ENCODE data around the gene KRTAP4-5. TPM values are rescaled to one million over a fixed set of nuclear protein-coding genes. Genes with fewer than 3 reads are reported as not detected.
"Not testable (repeated sequence)": the region's sequence is repeated elsewhere in the genome, so short reads cannot be mapped to it uniquely, and the experiment has no call there.

Gene KRTAP4-5
- total and polyA plus RNA-seq, 4 donors = not detected

DNA sequence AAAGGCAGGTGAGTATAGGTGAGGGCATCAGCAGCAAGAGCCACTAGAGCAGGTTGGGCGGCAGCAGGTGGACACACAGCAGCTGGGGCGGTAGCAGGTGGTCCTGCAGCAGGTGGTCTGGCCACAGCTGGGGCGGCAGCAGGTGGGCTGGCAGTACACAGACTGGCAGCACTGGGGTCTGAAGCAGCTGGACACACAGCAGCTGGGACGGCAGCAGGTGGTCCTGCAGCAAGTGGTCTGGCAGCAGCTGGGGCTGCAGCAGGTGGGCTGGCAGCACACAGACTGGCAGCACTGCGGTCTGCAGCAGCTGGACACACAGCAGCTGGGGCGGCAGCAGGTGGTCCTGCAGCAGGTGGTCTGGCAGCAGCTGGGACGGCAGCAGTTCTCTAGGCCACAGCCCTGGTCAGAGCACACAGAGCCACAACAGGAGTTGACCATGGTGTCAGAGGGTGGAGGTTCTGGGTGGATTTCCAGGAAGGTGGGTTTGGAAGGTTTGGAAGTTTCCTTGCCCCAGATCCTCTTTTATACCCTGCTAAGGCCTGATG lies 28.2 kb upstream of the KRTAP4-5 start, which contains the start of gene KRTAP4-2:
KRTAP4-2 (minus strand) TSS at position 495 of the 545 bp plus-strand sequence; CDS start at position 438, 57 bp downstream.
- DNase-seq (no peak), ATAC-seq (ENCODE audit: low FRiP score) (no peak)
- H3K4me1 ChIP-seq (ENCODE audit: control insufficient read depth in 1 of 2, insufficient read depth in 2 of 2, low read length in 2 of 2) = peaks cover 0 to 1% of the 10 kb centered on the region in 2 donors
- H3K4me3 ChIP-seq (ENCODE audit: low read length in 2 of 2) = no peak within 1 kb of the TSS
- H3K27me3 ChIP-seq (ENCODE audit: control insufficient read depth in 1 of 2, insufficient read depth in 2 of 2, low read length in 1 of 2) = no peaks in the 10 kb centered on the region
- intact Hi-C loops (cut with DNase I) = no loop called here
- H3K27ac ChIP-seq (ENCODE audit: low read depth in 1 of 2, low read length in 2 of 2) = no peak within 1 kb of the TSS
- 85 to 86% methylated on average over 7 of the region's 7 CpGs for WGBS, 2 donors
- no peaks in the 10 kb centered on the region for H3K36me3 ChIP-seq (ENCODE audit: control insufficient read depth in 1 of 2, insufficient read depth in 2 of 2, low read length in 1 of 2)
- peaks cover 1% of the 10 kb centered on the region for H3K9me3 ChIP-seq (ENCODE audit: control insufficient read depth, low read length)

DNA sequence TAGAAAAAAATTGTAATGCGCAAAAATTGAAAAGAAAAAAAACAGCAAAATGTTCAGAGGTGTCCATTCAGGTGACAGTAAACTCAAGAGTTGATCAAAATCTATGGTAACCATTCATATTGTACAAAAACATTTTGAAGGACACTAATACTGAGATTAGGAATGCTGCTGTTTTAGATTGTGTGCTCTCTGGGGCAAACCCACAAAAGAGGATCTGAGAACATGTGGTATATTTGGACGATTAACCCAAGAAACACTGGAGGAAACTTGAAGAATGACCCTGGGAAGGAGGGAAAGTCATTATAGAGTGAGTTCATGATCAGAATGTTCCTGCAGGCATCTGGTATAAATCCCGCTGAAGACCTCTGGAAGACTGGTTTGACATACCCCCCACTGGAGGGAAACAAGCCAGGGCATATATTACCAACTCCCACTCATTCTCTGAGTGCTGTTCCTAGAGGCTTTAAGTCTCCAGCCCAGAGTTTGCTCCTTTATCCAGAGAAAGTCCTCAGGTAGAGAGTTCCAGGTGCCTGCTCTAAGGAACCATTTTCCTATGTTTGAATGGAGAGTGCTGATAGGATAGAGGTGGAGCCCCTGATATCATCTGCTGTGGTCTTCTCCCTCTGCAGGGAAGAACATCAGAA lies 27.2 kb upstream of the KRTAP4-5 start:
- no peak overlapping the region for H3K4me3 ChIP-seq (ENCODE audit: low read length in 2 of 2)
- intact Hi-C loops (cut with DNase I) = no loop called here
- H3K36me3 ChIP-seq (ENCODE audit: control insufficient read depth in 1 of 2, insufficient read depth in 2 of 2, low read length in 1 of 2) = no peaks in the 10 kb centered on the region
- WGBS, 2 donors = 76 to 77% methylated on average over 3 of the region's 3 CpGs
- DNase-seq (no peak), ATAC-seq (ENCODE audit: low FRiP score) (no peak)
- peaks cover 0 to 1% of the 10 kb centered on the region in 2 donors for H3K4me1 ChIP-seq (ENCODE audit: control insufficient read depth in 1 of 2, insufficient read depth in 2 of 2, low read length in 2 of 2)
- peaks cover 3% of the 10 kb centered on the region for H3K9me3 ChIP-seq (ENCODE audit: control insufficient read depth, low read length)
- H3K27me3 ChIP-seq (ENCODE audit: control insufficient read depth in 1 of 2, insufficient read depth in 2 of 2, low read length in 1 of 2) = no peaks in the 10 kb centered on the region
- no peak overlapping the region for H3K27ac ChIP-seq (ENCODE audit: low read depth in 1 of 2, low read length in 2 of 2)

DNA sequence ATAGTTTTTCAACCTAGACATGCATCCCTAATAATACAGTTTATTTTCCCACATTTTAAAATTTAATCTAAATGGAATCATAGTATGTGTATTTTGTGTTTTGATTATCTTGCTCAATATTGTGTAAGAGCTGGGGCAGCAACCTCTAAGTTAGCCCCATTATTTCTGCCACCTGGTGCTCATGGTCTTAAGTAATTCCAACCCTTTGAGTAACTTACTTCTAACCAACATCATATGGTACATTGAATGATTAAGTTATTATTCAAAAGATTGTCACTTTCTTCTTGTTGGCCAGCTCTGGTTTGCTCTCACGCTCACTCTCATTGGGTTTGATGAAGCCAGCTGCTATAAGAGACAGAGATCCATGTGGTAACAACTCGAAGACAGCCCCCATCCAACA lies 22.3 kb upstream of the KRTAP4-5 start:
- no peak for DNase-seq
- 61 to 68% methylated on average over 2 of the region's 2 CpGs for WGBS, 2 donors
- Histone ChIP-seq H3K27me3 (ENCODE audit: control insufficient read depth in 1 of 2, insufficient read depth in 2 of 2, low read length in 1 of 2) (no peaks in the 10 kb centered on the region), H3K36me3 (ENCODE audit: control insufficient read depth in 1 of 2, insufficient read depth in 2 of 2, low read length in 1 of 2) (no peaks in the 10 kb centered on the region), H3K4me3 (ENCODE audit: low read length in 2 of 2) (no peak overlapping the region), H3K27ac (ENCODE audit: low read depth in 1 of 2, low read length in 2 of 2) (no peak overlapping the region), H3K4me1 (ENCODE audit: control insufficient read depth in 1 of 2, insufficient read depth in 2 of 2, low read length in 2 of 2) (no peaks in the 10 kb centered on the region), H3K9me3 (ENCODE audit: control insufficient read depth, low read length) (peaks cover 3% of the 10 kb centered on the region)
- no peak for ATAC-seq (ENCODE audit: low FRiP score)
- intact Hi-C loops (cut with DNase I) = no loop called here

DNA sequence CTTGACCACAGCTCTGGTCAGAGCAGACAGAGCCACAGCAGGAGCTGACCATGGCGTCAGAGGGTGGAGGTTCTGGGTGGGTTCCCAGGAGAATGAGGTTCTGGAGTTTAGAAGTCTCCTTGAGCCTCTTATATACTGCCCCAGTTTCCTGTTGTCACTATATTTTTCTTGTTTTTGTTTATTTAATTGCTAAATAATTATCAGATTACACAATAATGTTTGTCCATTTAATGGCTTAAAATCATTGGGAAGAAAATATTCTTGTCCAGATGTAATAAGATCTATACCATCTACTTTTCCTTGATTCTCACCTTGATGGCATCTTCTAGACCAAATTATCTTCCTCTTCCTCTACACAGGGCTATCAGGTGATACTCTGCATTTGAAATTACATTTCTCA lies 18.5 kb upstream of the KRTAP4-5 start, which contains the start of gene KRTAP4-3:
KRTAP4-3 (minus strand) TSS at position 101 of the 400 bp plus-strand sequence; CDS start at position 52, 49 bp downstream.
- ATAC-seq (ENCODE audit: low FRiP score) (no peak), DNase-seq (no peak)
- Histone ChIP-seq H3K27me3 (ENCODE audit: control insufficient read depth in 1 of 2, insufficient read depth in 2 of 2, low read length in 1 of 2) (no peaks in the 10 kb centered on the region), H3K4me1 (ENCODE audit: control insufficient read depth in 1 of 2, insufficient read depth in 2 of 2, low read length in 2 of 2) (no peaks in the 10 kb centered on the region), H3K27ac (ENCODE audit: low read depth in 1 of 2, low read length in 2 of 2) (no peak within 1 kb of the TSS), H3K4me3 (ENCODE audit: low read length in 2 of 2) (no peak within 1 kb of the TSS), H3K36me3 (ENCODE audit: control insufficient read depth in 1 of 2, insufficient read depth in 2 of 2, low read length in 1 of 2) (no peaks in the 10 kb centered on the region), H3K9me3 (ENCODE audit: control insufficient read depth, low read length) (peaks cover 1% of the 10 kb centered on the region)
- intact Hi-C loops (cut with DNase I) = no loop called here
- 53 to 80% methylated on average over 1 of the region's 1 CpG for WGBS, 2 donors

DNA sequence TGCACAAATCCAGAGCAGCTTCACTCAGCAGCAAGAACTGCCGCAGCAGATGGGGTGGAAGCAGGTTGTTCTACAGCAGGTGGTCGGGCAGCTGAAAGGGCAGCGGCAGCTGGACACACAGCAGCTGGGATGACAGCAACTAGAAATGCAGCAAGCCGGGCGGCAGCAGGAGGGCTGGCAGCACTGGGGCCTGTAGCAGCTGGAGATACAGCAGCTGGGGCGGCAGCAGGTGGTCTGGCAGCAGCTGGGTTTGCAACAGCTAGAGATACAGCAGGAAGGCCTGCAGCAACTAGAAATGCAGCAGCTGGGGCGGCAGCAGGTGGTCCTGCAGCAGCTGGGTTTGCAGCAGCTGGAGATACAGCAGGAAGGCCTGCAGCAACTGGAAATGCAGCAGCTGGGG lies 17.9 kb upstream of the KRTAP4-5 start:
- Histone ChIP-seq H3K4me1 (ENCODE audit: control insufficient read depth in 1 of 2, insufficient read depth in 2 of 2, low read length in 2 of 2) (no peaks in the 10 kb centered on the region), H3K27me3 (ENCODE audit: control insufficient read depth in 1 of 2, insufficient read depth in 2 of 2, low read length in 1 of 2) (no peaks in the 10 kb centered on the region), H3K36me3 (ENCODE audit: control insufficient read depth in 1 of 2, insufficient read depth in 2 of 2, low read length in 1 of 2) (no peaks in the 10 kb centered on the region), H3K27ac (ENCODE audit: low read depth in 1 of 2, low read length in 2 of 2) (no peak overlapping the region), H3K4me3 (ENCODE audit: low read length in 2 of 2) (no peak overlapping the region), H3K9me3 (ENCODE audit: control insufficient read depth, low read length) (peaks cover 1% of the 10 kb centered on the region)
- ATAC-seq (ENCODE audit: low FRiP score) = no peak
- intact Hi-C loops (cut with DNase I) = no loop called here
- 76 to 81% methylated on average over 7 of the region's 7 CpGs for WGBS, 2 donors
- peak in 1 of 2 donors; percentile 21 for DNase-seq

DNA sequence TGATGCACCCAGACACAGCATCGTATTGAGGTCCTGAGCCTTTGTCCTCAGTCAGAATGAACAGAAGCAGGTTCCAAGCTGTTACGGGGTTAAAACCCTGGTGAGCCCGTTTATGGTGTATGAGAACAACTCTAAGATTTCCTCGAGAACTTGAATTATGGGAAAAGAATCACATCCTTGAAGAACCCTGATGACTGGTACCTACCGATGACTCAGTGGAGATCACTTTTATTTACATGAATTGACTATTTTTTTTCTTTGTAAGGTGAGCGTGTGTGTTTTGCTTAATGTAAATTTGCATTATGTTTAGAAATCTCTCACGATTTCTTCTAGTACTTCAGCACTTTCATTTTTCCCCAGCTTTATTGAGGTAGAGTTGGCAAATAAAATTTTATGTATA lies 14.2 kb upstream of the KRTAP4-5 start:
- H3K4me3 ChIP-seq (ENCODE audit: low read length in 2 of 2) = no peak overlapping the region
- 65 to 71% methylated on average over 7 of the region's 7 CpGs for WGBS, 2 donors
- H3K27me3 ChIP-seq (ENCODE audit: control insufficient read depth in 1 of 2, insufficient read depth in 2 of 2, low read length in 1 of 2) = no peaks in the 10 kb centered on the region
- no peaks in the 10 kb centered on the region for H3K9me3 ChIP-seq (ENCODE audit: control insufficient read depth, low read length)
- no peak overlapping the region for H3K27ac ChIP-seq (ENCODE audit: low read depth in 1 of 2, low read length in 2 of 2)
- H3K36me3 ChIP-seq (ENCODE audit: control insufficient read depth in 1 of 2, insufficient read depth in 2 of 2, low read length in 1 of 2) = no peaks in the 10 kb centered on the region
- DNase-seq = no peak
- no peak for ATAC-seq (ENCODE audit: low FRiP score)
- no peaks in the 10 kb centered on the region for H3K4me1 ChIP-seq (ENCODE audit: control insufficient read depth in 1 of 2, insufficient read depth in 2 of 2, low read length in 2 of 2)
- intact Hi-C loops (cut with DNase I) = no loop called here

DNA sequence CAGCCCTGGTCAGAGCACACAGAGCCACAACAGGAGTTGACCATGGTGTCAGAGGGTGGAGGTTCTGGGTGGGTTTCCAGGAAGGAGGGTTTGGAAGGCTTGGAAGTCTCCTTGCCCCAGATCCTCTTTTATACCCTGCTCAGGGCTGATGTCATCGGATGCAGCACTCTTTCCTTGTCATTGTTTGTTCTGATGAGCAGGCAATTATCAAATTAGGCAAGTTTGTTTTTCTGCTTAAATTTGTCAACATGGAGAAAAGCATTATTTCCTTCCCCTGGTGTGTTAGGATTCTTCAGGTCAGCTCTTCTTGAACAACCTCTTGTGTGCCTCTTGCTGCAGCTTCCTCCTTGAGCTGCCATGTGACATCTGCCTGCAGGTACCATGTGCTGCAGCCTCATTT lies 11.0 kb upstream of the KRTAP4-5 start, which contains the start of gene KRTAP4-4:
KRTAP4-4 (minus strand) TSS at position 101 of the 400 bp plus-strand sequence; CDS start at position 44, 57 bp downstream.
- Histone ChIP-seq H3K27ac (ENCODE audit: low read depth in 1 of 2, low read length in 2 of 2) (no peak within 1 kb of the TSS), H3K36me3 (ENCODE audit: control insufficient read depth in 1 of 2, insufficient read depth in 2 of 2, low read length in 1 of 2) (no peaks in the 10 kb centered on the region), H3K9me3 (ENCODE audit: control insufficient read depth, low read length) (no peaks in the 10 kb centered on the region), H3K4me1 (ENCODE audit: control insufficient read depth in 1 of 2, insufficient read depth in 2 of 2, low read length in 2 of 2) (no peaks in the 10 kb centered on the region), H3K27me3 (ENCODE audit: control insufficient read depth in 1 of 2, insufficient read depth in 2 of 2, low read length in 1 of 2) (no peaks in the 10 kb centered on the region), H3K4me3 (ENCODE audit: low read length in 2 of 2) (no peak within 1 kb of the TSS)
- no peak for DNase-seq
- ATAC-seq (ENCODE audit: low FRiP score) = no peak
- intact Hi-C loops (cut with DNase I) = no loop called here
- WGBS, 2 donors = 83 to 100% methylated on average over 1 of the region's 1 CpG

DNA sequence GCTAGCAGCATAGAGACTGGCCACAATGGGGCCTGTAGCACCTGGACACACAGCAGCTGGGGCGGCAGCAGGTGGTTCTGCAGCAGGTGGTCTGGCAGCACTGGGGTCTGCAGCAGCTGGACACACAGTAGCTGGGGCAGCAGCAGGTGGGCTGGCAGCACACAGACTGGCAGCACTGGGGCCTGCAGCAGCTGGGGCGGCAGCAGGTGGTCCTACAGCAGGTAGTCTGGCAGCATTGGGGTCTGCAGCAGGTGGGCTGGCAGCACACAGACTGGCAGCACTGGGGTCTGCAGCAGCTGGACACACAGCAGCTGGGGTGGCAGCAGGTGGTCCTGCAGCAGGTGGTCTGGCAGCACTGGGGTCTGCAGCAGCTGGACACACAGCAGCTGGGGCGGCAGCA lies 10.6 kb upstream of the KRTAP4-5 start:
- intact Hi-C loops (cut with DNase I) = not testable (repeated sequence)
- WGBS, 2 donors = 85 to 94% methylated on average over 2 to 3 of the region's 3 CpGs

DNA sequence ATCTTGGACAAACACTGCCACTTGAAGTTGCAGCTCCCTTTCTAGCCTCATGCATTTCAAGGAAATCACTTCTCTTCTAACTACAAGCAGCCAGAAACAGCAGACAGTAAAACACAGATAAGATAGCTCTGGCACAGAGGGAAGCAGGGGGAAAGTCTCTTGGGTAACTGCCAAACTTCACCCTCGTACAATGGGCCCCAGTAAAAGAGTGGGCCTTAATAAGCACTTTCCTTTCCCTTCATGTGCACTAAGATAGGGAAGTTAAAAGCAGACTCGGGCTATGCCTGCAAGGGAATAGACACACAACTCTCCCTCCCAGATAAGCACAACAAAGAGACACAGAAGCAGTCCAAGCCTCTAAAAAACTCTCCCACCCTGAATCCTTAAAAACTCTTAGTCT lies 4.2 kb upstream of the KRTAP4-5 start:
- no peak overlapping the region for H3K27ac ChIP-seq (ENCODE audit: low read depth in 1 of 2, low read length in 2 of 2)
- no peaks in the 10 kb centered on the region for H3K36me3 ChIP-seq (ENCODE audit: control insufficient read depth in 1 of 2, insufficient read depth in 2 of 2, low read length in 1 of 2)
- ATAC-seq (ENCODE audit: low FRiP score) (no peak), DNase-seq (no peak)
- H3K9me3 ChIP-seq (ENCODE audit: control insufficient read depth, low read length) = no peaks in the 10 kb centered on the region
- H3K27me3 ChIP-seq (ENCODE audit: control insufficient read depth in 1 of 2, insufficient read depth in 2 of 2, low read length in 1 of 2) = no peaks in the 10 kb centered on the region
- no peaks in the 10 kb centered on the region for H3K4me1 ChIP-seq (ENCODE audit: control insufficient read depth in 1 of 2, insufficient read depth in 2 of 2, low read length in 2 of 2)
- 34 to 35% methylated on average over 2 of the region's 2 CpGs for WGBS, 2 donors
- intact Hi-C loops (cut with DNase I) = no loop called here
- no peak overlapping the region for H3K4me3 ChIP-seq (ENCODE audit: low read length in 2 of 2)

More for the DNA sequence above, 10.6 kb upstream of the KRTAP4-5 start:
- H3K27me3 ChIP-seq (ENCODE audit: control insufficient read depth in 1 of 2, insufficient read depth in 2 of 2, low read length in 1 of 2); ATAC-seq (ENCODE audit: low FRiP score); H3K27ac ChIP-seq (ENCODE audit: low read depth in 1 of 2, low read length in 2 of 2); H3K4me3 ChIP-seq (ENCODE audit: low read length in 2 of 2); H3K4me1 ChIP-seq (ENCODE audit: control insufficient read depth in 1 of 2, insufficient read depth in 2 of 2, low read length in 2 of 2); H3K9me3 ChIP-seq (ENCODE audit: control insufficient read depth, low read length); H3K36me3 ChIP-seq (ENCODE audit: control insufficient read depth in 1 of 2, insufficient read depth in 2 of 2, low read length in 1 of 2): not testable (repeated sequence)
- peak in 1 of 2 donors; percentile 52 for DNase-seq

Data from aorta (tissue), 5 donors.